Endothelial cell of umbilical vein (primary cell): ENCODE measurements around the gene RETREG3. TPM values are rescaled to one million over a fixed set of nuclear protein-coding genes. Genes with fewer than 3 reads are reported as not detected.

Experiments used
- BruUV-seq: library from RNA; stranded (reverse); fragments of 400-500 nt; replicated peaks from 2 replicates; lab custom pipeline; 2021; lab: Mats Ljungman, UMichigan
- CTCF ChIA-PET: fragments of 300-600, 350-600 bp; sonication (Branson Sonifier 250); formaldehyde crosslinking; loops from one replicate; lab custom pipeline; 2021; ENCODE audit warnings: antibody characterized with exemption, inconsistent platforms; lab: Charles Lee
- POLR2A ChIA-PET: fragments of 300-600, 350-600 bp; sonication (Branson Sonifier 250); formaldehyde crosslinking; loops from one replicate; lab custom pipeline; 2021; ENCODE audit warnings: antibody characterized with exemption, inconsistent platforms; lab: Charles Lee
- DNase-seq: peaks from one replicate; pipeline ENCODE4 v3.0.0-alpha.2; 2011; ENCODE audit warnings: low read depth, low spot score
- FAIRE-seq: peaks from 2 replicates; lab custom pipeline; 2011; peaks lifted over from hg19 to GRCh38; lab: Jason Lieb, UNC
- H2AFZ ChIP-seq: 2 replicates; pipeline ENCODE4 v1.6.0; 2012; ENCODE audit warnings: low read depth, low read length, control low read depth, inconsistent platforms
- H3K27ac ChIP-seq: 2 replicates; pipeline ENCODE4 v1.5.1; 2011; ENCODE audit warnings: low read depth, mild to moderate bottlenecking, control low read depth, low read length, moderate library complexity; ENCODE audit not compliant: insufficient read depth
- H3K27me3 ChIP-seq, 2 experiments: 2 replicates each; pipeline versions ENCODE4 v1.6.0 to v1.6.1; 2011; ENCODE audit warnings: low read length in 2 of 2, mixed read lengths in 1 of 2; ENCODE audit not compliant: control insufficient read depth in 2 of 2, insufficient read depth in 2 of 2
- H3K36me3 ChIP-seq, 2 experiments: 2 replicates in 1 of 2; 3 replicates in 1 of 2; pipeline ENCODE4 v1.5.1; 2011; ENCODE audit warnings: low read length in 2 of 2, mild to moderate bottlenecking in 1 of 2, moderate library complexity in 1 of 2; ENCODE audit not compliant: control insufficient read depth in 2 of 2, insufficient read depth in 2 of 2; ENCODE audit errors: extremely low read depth in 1 of 2
- H3K4me1 ChIP-seq: 3 replicates; pipeline ENCODE4 v1.5.1; 2011; ENCODE audit warnings: mild to moderate bottlenecking, low read length; ENCODE audit not compliant: control insufficient read depth, insufficient read depth; ENCODE audit errors: extremely low read depth
- H3K4me2 ChIP-seq: 2 replicates; pipeline ENCODE4 v1.6.1; 2011; ENCODE audit warnings: low read length, control low read depth, mixed read lengths; ENCODE audit not compliant: insufficient read depth
- H3K4me3 ChIP-seq, 3 experiments: fragments of 200-600 bp in 1 of 3; sonication (generic), shearing (Covaris generic) in 1 of 3; replicated peaks in 1 of 3; 2 replicates each; pipeline ENCODE4 v1.5.1; 2011 to 2016; ENCODE audit warnings: control low read depth in 3 of 3, low read length in 3 of 3, mild to moderate bottlenecking in 2 of 3, inconsistent platforms in 1 of 3, low read depth in 1 of 3, moderate library complexity in 1 of 3; ENCODE audit not compliant: insufficient read depth in 1 of 3
- H3K79me2 ChIP-seq: 2 replicates; pipeline ENCODE4 v1.6.0; 2012; ENCODE audit warnings: low read length, inconsistent platforms; ENCODE audit not compliant: control insufficient read depth, insufficient read depth
- H3K9ac ChIP-seq: replicated peaks from 2 replicates; pipeline ENCODE3; 2011; ENCODE audit warnings: low read length, control low read depth; ENCODE audit not compliant: insufficient read depth; ENCODE audit errors: extremely low read depth
- H3K9me1 ChIP-seq: replicated peaks from 3 replicates; pipeline ENCODE4 v1.6.0; 2011; ENCODE audit warnings: mild to moderate bottlenecking, low read length; ENCODE audit not compliant: control insufficient read depth, insufficient read depth; ENCODE audit errors: extremely low read depth
- H3K9me3 ChIP-seq: replicated peaks from 2 replicates; pipeline ENCODE4 v1.5.1; 2012; ENCODE audit warnings: low read length, inconsistent platforms; ENCODE audit not compliant: control insufficient read depth, insufficient read depth
- H4K20me1 ChIP-seq: replicated peaks from 2 replicates; pipeline ENCODE3; 2011; ENCODE audit warnings: mild to moderate bottlenecking, low read length; ENCODE audit not compliant: control insufficient read depth, insufficient read depth; ENCODE audit errors: extremely low read depth
- EZH2 ChIP-seq: IDR thresholded peaks from 2 replicates; pipeline ENCODE4 v1.6.1; 2012; ENCODE audit warnings: borderline replicate concordance, low read depth, mild to moderate bottlenecking, moderate library complexity, low read length, inconsistent platforms; ENCODE audit not compliant: severe bottlenecking
- FOS ChIP-seq: IDR thresholded peaks from 2 replicates; pipeline ENCODE4 v1.6.1; 2011; ENCODE audit warnings: mild to moderate bottlenecking, low read length, moderate library complexity, borderline replicate concordance; ENCODE audit not compliant: insufficient read depth
- GATA2 ChIP-seq: IDR thresholded peaks from 2 replicates; pipeline ENCODE4 v1.7.0; 2011; ENCODE audit warnings: low read depth, mild to moderate bottlenecking, moderate library complexity, mixed read lengths, low read length; ENCODE audit not compliant: insufficient read length, insufficient read depth
- JUN ChIP-seq: IDR thresholded peaks from 2 replicates; pipeline ENCODE4 v1.6.1; 2011; ENCODE audit warnings: borderline replicate concordance, low read depth; ENCODE audit not compliant: insufficient read length, insufficient read depth
- MYC ChIP-seq: IDR thresholded peaks from one replicate; pipeline ENCODE4 v1.6.1; 2011; ENCODE audit warnings: mild to moderate bottlenecking, low read depth, low read length
- POLR2A ChIP-seq: IDR thresholded peaks from 2 replicates; pipeline ENCODE4 v1.6.1; 2012; ENCODE audit warnings: low read depth, mild to moderate bottlenecking, control low read depth, low read length
- POLR2AphosphoS5 ChIP-seq: IDR thresholded peaks from 2 replicates; pipeline ENCODE4 v1.6.1; 2012; ENCODE audit warnings: low read depth, mild to moderate bottlenecking, control low read depth, low read length, moderate library complexity; ENCODE audit not compliant: insufficient read depth
- dilution Hi-C: fragments of 300-500 bp; cut with MboI; formaldehyde crosslinking; loops from one replicate; pipeline ENCODE4 v1.15.0; 2019; ENCODE audit warnings: low sequenced_read_pairs; ENCODE audit not compliant: extremely low pct_ligation_motif_present
- intact Hi-C: fragments of 100-400 bp; cut with micrococcal nuclease; formaldehyde crosslinking; loops from one replicate; pipeline ENCODE4 v1.10.0; 2022
- polyA plus RNA-seq, 4 experiments: library from polyadenylated mRNA; depleted of rRNA in 3 of 4; stranded (reverse) in 3 of 4; unstranded in 1 of 4; fragments of >200 nt; gene quantifications; 2 replicates each; pipeline versions ENCODE4 v1.2.1 to v1.2.3, GENCODE V29; 2011 to 2012; ENCODE audit warnings: missing spikeins in 1 of 4
- total RNA-seq: library from RNA; stranded (reverse); gene quantifications from 2 replicates; pipeline ENCODE4 v1.2.3, GENCODE V29; 2021
- TF ChIP-seq, protein P1 (sequence below), 2 donors: IDR thresholded peaks; 1 replicate in 1 of 2; 2 replicates in 1 of 2; pipeline ENCODE4 v1.5.1; 2011; ENCODE audit warnings: low read length in 2 of 2, mild to moderate bottlenecking in 2 of 2, moderate library complexity in 2 of 2, control low read depth in 1 of 2, inconsistent platforms in 1 of 2, low read depth in 1 of 2; ENCODE audit not compliant: insufficient read depth in 1 of 2; ENCODE audit errors: extremely low read depth in 1 of 2
- TF ChIP-seq, protein P2 (sequence below): IDR thresholded peaks from 2 replicates; pipeline ENCODE4 v1.6.1; 2011; ENCODE audit not compliant: insufficient read depth, insufficient read length

RETREG3 gene
- total and polyA plus RNA-seq, 2 donors (not counting 3 experiments of a cell fraction or from before 2014, with no cell fraction given) = 36.2 to 53.4 TPM

DNA sequence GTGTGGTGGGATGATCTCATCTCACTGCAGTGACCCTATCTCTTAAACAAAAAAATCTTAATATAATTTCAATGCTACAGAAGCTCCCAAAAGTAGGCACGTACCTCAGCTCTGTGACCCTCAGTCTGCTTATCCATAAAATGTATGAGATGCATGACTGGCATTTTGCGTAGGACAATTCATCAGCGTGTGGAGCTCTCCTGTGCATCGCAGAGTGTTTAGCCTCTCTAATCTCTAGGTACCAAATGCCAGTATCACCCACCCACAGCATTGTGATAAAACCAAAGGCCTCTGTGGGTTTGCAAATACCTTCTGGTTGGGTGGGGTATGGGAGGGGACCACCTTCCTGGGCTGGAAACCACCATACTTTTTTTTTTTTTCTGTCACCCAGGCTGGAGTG, 30.9 kb upstream of the RETREG3 start:
- dilution Hi-C loops = no loop called here
- CTCF ChIA-PET = no interaction called here
- no peak for FAIRE-seq

More for the DNA sequence above, 30.9 kb upstream of the RETREG3 start:
- Histone ChIP-seq H3K27ac (no peak overlapping the region), H3K4me2 (no peak overlapping the region), H3K9me3 (no peaks in the 10 kb centered on the region), H3K9me1 (no peaks in the 10 kb centered on the region), H4K20me1 (no peaks in the 10 kb centered on the region), H3K27me3 (peaks cover 0 to 2% of the 10 kb centered on the region in 2 experiments), H3K4me3 (no peak overlapping the region), H3K79me2 (no peaks in the 10 kb centered on the region), H3K36me3 (no peaks in the 10 kb centered on the region), H3K4me1 (no peaks in the 10 kb centered on the region), H3K9ac (no peak overlapping the region), H2AFZ (no peak overlapping the region)
- POLR2A ChIA-PET = no interaction called here
- intact Hi-C loops = no loop called here
- no peak for TF ChIP-seq MYC
- TF ChIP-seq POLR2AphosphoS5 = no peak
- TF ChIP-seq, protein P1, sequence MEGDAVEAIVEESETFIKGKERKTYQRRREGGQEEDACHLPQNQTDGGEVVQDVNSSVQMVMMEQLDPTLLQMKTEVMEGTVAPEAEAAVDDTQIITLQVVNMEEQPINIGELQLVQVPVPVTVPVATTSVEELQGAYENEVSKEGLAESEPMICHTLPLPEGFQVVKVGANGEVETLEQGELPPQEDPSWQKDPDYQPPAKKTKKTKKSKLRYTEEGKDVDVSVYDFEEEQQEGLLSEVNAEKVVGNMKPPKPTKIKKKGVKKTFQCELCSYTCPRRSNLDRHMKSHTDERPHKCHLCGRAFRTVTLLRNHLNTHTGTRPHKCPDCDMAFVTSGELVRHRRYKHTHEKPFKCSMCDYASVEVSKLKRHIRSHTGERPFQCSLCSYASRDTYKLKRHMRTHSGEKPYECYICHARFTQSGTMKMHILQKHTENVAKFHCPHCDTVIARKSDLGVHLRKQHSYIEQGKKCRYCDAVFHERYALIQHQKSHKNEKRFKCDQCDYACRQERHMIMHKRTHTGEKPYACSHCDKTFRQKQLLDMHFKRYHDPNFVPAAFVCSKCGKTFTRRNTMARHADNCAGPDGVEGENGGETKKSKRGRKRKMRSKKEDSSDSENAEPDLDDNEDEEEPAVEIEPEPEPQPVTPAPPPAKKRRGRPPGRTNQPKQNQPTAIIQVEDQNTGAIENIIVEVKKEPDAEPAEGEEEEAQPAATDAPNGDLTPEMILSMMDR (IDR thresholded peaks at IDR 0.05; ENCODE audit: extremely low read depth in 1 of 2, insufficient read depth in 1 of 2, low read depth in 1 of 2, low read length in 2 of 2) = no peak
- TF ChIP-seq, protein P2, sequence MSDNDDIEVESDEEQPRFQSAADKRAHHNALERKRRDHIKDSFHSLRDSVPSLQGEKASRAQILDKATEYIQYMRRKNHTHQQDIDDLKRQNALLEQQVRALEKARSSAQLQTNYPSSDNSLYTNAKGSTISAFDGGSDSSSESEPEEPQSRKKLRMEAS = no peak
- no peak for TF ChIP-seq JUN
- TF ChIP-seq EZH2 = no peak
- no peak for TF ChIP-seq POLR2A
- TF ChIP-seq FOS = no peak
- no peak for TF ChIP-seq GATA2
- no TSS peak for BruUV-seq
- DNase-seq = no peak
